Tibial artery (tissue), 4 donors: Measurements from ENCODE around the gene RPL11.
"Not testable (repeated sequence)": the region's sequence is repeated elsewhere in the genome, so short reads cannot be mapped to it uniquely, and the experiment has no call there.

ENCODE experiments used
- DNase-seq, 2 donors: peaks; one replicate each; pipeline ENCODE4 v3.0.0-alpha.2; 2019
- H3K27ac ChIP-seq, 2 donors: fragments of 200-600 bp; sonication (generic) in 1 of 2; 1 replicate in 1 of 2; 2 replicates in 1 of 2; pipeline ENCODE4 v1.5.1; 2018 to 2019; ENCODE audit warnings: mild to moderate bottlenecking in 1 of 2
- H3K27me3 ChIP-seq, 2 donors: fragments of 200-600 bp; sonication (generic) in 1 of 2; one replicate each; pipeline versions ENCODE4 v1.5.1 to v1.6.0; 2016 to 2019
- H3K36me3 ChIP-seq, 3 donors: fragments of 200-600 bp; sonication (generic) in 2 of 3; one replicate each; pipeline ENCODE4 v1.5.1; 2016 to 2019; ENCODE audit warnings: mild to moderate bottlenecking in 2 of 3
- H3K4me1 ChIP-seq, 4 donors: fragments of 200-600 bp; sonication (generic) in 2 of 4; 1 replicate in 3 of 4; 2 replicates in 1 of 4; pipeline ENCODE4 v1.5.1; 2016 to 2019
- H3K4me3 ChIP-seq, 2 donors: fragments of 200-600 bp; sonication (generic) in 1 of 2; 1 replicate in 1 of 2; 2 replicates in 1 of 2; pipeline ENCODE4 v1.5.1; 2018 to 2019; ENCODE audit warnings: mild to moderate bottlenecking in 2 of 2
- H3K9me3 ChIP-seq, 3 donors: fragments of 200-600 bp; sonication (generic) in 1 of 3; one replicate each; pipeline ENCODE4 v1.5.1; 2016 to 2019
- CTCF ChIP-seq, 2 experiments: fragments of 200-600 bp in 1 of 2; fragments of 450-650 bp in 1 of 2; IDR thresholded peaks; one replicate each; pipeline ENCODE4 v1.5.1; 2017 to 2019; ENCODE audit warnings: antibody characterized with exemption in 2 of 2, mild to moderate bottlenecking in 1 of 2, moderate library complexity in 1 of 2
- intact Hi-C: fragments of 100-400 bp; cut with DNase I; formaldehyde crosslinking; loops from one replicate; pipeline ENCODE4 v1.15.0; 2023; ENCODE audit warnings: low total_unique reads

Gene RPL11

GRCh38 chr1:23726686-23727085 is 35.1 kb downstream of the RPL11 start:
- Histone ChIP-seq H3K4me1 (peaks cover 0 to 11% (median 0%) of the 10 kb centered on the region in 4 donors), H3K4me3 (no peak overlapping the region), H3K27me3 (no peaks in the 10 kb centered on the region), H3K36me3 (no peaks in the 10 kb centered on the region), H3K9me3 (no peaks in the 10 kb centered on the region), H3K27ac (no peak overlapping the region)
- no peak for TF ChIP-seq CTCF (IDR thresholded peaks at IDR 0.05)
- intact Hi-C loops, result no loop called here
- DNase-seq, result no peak

- TF ChIP-seq CTCF (IDR thresholded peaks at IDR 0.05), result no peak
- no peaks in the 10 kb centered on the region for H3K9me3 ChIP-seq
- peak; percentile 75 to 83 for DNase-seq
- no peak overlapping the region for H3K4me3 ChIP-seq
- H3K4me1 ChIP-seq, result peaks cover 0 to 11% (median 0%) of the 10 kb centered on the region in 4 donors
- H3K36me3 ChIP-seq, result no peaks in the 10 kb centered on the region
- H3K27me3 ChIP-seq, result no peaks in the 10 kb centered on the region
- no peak overlapping the region for H3K27ac ChIP-seq
- intact Hi-C loops, result no loop called here
Observed at GRCh38 chr1:23727362-23727811, 35.8 kb downstream of the RPL11 start.

DNA sequence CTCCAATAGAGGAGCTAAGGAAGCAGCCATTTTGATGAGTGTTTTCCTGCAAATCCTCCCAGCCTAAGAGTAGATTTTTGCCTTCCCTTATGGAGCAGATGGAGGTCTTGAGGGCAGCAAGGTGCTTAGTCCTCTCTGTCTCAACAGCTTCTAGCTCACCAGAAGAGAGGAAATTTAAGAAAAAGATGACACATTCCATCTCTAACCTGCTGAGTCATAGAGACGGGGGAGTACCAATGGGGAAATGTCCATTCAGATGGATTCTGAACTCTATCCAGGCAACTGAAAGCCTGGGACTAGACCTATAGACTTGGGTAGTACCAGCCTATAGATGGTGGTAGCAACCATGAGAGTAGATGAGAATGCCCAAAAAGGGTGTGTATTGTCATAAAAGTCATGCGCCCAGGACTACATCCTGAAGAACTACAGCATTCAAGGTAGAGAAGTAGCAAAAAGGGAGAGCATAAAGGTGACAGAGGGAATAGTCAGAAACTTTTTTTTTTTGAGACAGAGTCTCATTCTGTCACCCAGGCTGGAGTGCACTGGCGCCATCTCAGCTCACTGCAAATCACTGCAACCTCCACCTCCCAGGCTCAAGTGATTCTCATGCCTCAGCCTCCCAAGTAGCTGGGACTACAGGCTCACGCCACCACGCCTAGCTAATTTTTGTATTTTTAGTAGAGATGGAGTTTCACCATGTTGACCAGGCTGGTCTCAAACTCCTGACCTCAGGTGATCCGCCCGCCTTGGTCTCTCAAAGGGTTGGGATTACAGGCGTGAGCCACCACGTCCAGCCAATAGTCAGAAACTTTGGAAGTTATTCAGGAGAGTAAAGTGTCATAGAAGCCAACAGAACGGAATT is 41.0 kb downstream of the RPL11 start:
- intact Hi-C loops, result no loop called here
- H3K36me3 ChIP-seq, result no peaks in the 10 kb centered on the region
- H3K27me3 ChIP-seq, result no peaks in the 10 kb centered on the region
- peaks cover 0 to under 1% (median 0%) of the 10 kb centered on the region in 4 donors for H3K4me1 ChIP-seq
- TF ChIP-seq CTCF (IDR thresholded peaks at IDR 0.05), result no peak
- H3K27ac ChIP-seq, result no peak overlapping the region
- H3K9me3 ChIP-seq, result no peaks in the 10 kb centered on the region
- H3K4me3 ChIP-seq, result no peak overlapping the region
- no peak for DNase-seq

- H3K36me3 ChIP-seq, H3K4me3 ChIP-seq, intact Hi-C loops, DNase-seq, H3K27ac ChIP-seq, H3K27me3 ChIP-seq, H3K9me3 ChIP-seq, H3K4me1 ChIP-seq: not testable (repeated sequence)
Observed at GRCh38 chr1:23733281-23733680, 41.7 kb downstream of the RPL11 start.

- Histone ChIP-seq H3K27ac (no peak overlapping the region), H3K4me1 (no peaks in the 10 kb centered on the region), H3K4me3 (no peak overlapping the region), H3K27me3 (no peaks in the 10 kb centered on the region), H3K36me3 (no peaks in the 10 kb centered on the region), H3K9me3 (no peaks in the 10 kb centered on the region)
- TF ChIP-seq CTCF (IDR thresholded peaks at IDR 0.05), result no peak
- DNase-seq, result no peak
- intact Hi-C loops, result no loop called here
Observed at GRCh38 chr1:23736437-23737134, 45.0 kb downstream of the RPL11 start.

DNA sequence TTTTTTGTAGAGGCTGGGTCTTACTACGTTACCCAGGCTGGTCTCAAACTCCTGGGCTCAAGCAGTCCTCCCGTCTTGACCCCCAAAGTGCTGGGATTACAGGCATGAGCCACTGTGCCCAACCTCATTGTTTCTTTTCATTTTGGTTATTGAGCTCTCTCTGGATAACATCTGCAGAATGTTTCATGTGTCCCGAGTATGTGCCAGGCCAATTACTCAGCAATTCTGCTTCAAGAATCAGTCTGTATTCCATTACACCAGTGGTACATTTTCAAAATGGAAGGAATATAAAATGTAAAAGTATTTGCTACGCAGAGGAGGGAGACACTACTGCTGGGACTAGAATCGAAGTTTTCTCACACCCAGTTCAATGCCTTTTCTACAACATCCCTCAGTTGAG is 50.0 kb downstream of the RPL11 start:
- peaks cover 0 to 30% (median 16%) of the 10 kb centered on the region in 4 donors for H3K4me1 ChIP-seq
- no peaks in the 10 kb centered on the region for H3K36me3 ChIP-seq
- no peak overlapping the region for H3K4me3 ChIP-seq
- no peak overlapping the region for H3K27ac ChIP-seq
- no peak for DNase-seq
- no peak for TF ChIP-seq CTCF (IDR thresholded peaks at IDR 0.05)
- no peaks in the 10 kb centered on the region for H3K27me3 ChIP-seq
- no peaks in the 10 kb centered on the region for H3K9me3 ChIP-seq
- intact Hi-C loops, result no loop called here
